HepG2 (cell line): Measurements from ENCODE around the gene STK11. TPM values are rescaled to one million over a fixed set of nuclear protein-coding genes. Genes with fewer than 3 reads are reported as not detected.

ENCODE experiments used
- CEBPB ChIP-seq: IDR thresholded peaks from 2 replicates; pipeline ENCODE4 v1.6.1; 2011; ENCODE audit warnings: low read depth, low read length, improper control_type of control experiment, borderline replicate concordance
- HOXA5 ChIP-seq: sonication (generic); formaldehyde crosslinking; IDR thresholded peaks from 2 replicates; pipeline ENCODE4 v1.4.0; 2020; ENCODE audit warnings: missing genetic modification reagents
- MTERF4 ChIP-seq: sonication (generic); formaldehyde crosslinking; IDR thresholded peaks from 2 replicates; pipeline ENCODE4 v1.8.0; 2023; ENCODE audit warnings: mild to moderate bottlenecking, missing genetic modification reagents
- TBP ChIP-seq: sonication (generic); formaldehyde crosslinking; IDR thresholded peaks from 2 replicates; pipeline ENCODE4 v1.5.0; 2020; ENCODE audit warnings: missing genetic modification reagents
- ZFX ChIP-seq: sonication (generic); formaldehyde crosslinking; IDR thresholded peaks from 2 replicates; pipeline ENCODE4 v1.4.0; 2020; ENCODE audit warnings: mild to moderate bottlenecking, low read depth, missing genetic modification reagents, moderate library complexity
- ZNF160 ChIP-seq: sonication (generic); formaldehyde crosslinking; IDR thresholded peaks from 2 replicates; pipeline ENCODE4 v1.8.0; 2022; ENCODE audit warnings: mild to moderate bottlenecking, inconsistent platforms, missing genetic modification reagents
- ZNF589 ChIP-seq: sonication (generic); formaldehyde crosslinking; conservative IDR thresholded peaks from 2 replicates; pipeline ENCODE4 v1.8.0; 2022; ENCODE audit warnings: mild to moderate bottlenecking, moderate library complexity, missing genetic modification reagents
- ZNF607 ChIP-seq: sonication (generic); formaldehyde crosslinking; IDR thresholded peaks from 2 replicates; pipeline ENCODE4 v1.5.1; 2020; ENCODE audit warnings: missing genetic modification reagents, mild to moderate bottlenecking, borderline replicate concordance
- ZNF768 ChIP-seq: sonication (generic); formaldehyde crosslinking; IDR thresholded peaks from 2 replicates; pipeline ENCODE4 v1.4.0; 2020; ENCODE audit warnings: missing genetic modification reagents
- ZNF792 ChIP-seq: IDR thresholded peaks from 2 replicates; pipeline ENCODE4 v1.6.1; 2016
- polyA plus RNA-seq, 8 experiments: library from polyadenylated mRNA; depleted of rRNA in 3 of 8; stranded (reverse) in 7 of 8; unstranded in 1 of 8; fragments of >200 nt; fragmentation: Illumina TruSeq in 4 of 8; extraction: Trizol in 4 of 8; gene quantifications; 2 replicates each; pipeline versions ENCODE4 v1.2.1 to v1.2.3, GENCODE V29; 2011 to 2016; ENCODE audit warnings: low read depth in 4 of 8, missing spikeins in 1 of 8, mixed read lengths in 1 of 8; ENCODE audit not compliant: insufficient read depth in 1 of 8
- total RNA-seq, 5 experiments: library from RNA; depleted of rRNA; stranded (reverse); fragments of >200 nt; fragmentation: Illumina TruSeq; extraction: Trizol; gene quantifications; 2 replicates each; pipeline ENCODE4 v1.2.3, GENCODE V29; 2016; ENCODE audit warnings: low read depth in 1 of 5
- TF ChIP-seq, protein P1 (sequence below): sonication (generic); formaldehyde crosslinking; IDR thresholded peaks from 2 replicates; pipeline ENCODE4 v1.5.0; 2020; ENCODE audit warnings: mild to moderate bottlenecking, missing genetic modification reagents, borderline replicate concordance
- TF ChIP-seq, protein P2 (sequence below): sonication (generic); formaldehyde crosslinking; IDR thresholded peaks from 2 replicates; pipeline ENCODE4 v1.9.0; 2021; ENCODE audit warnings: missing genetic modification reagents, borderline replicate concordance
- TF ChIP-seq, protein P3 (sequence below): sonication (generic); formaldehyde crosslinking; IDR thresholded peaks from 2 replicates; pipeline ENCODE4 v1.5.0; 2020; ENCODE audit warnings: mild to moderate bottlenecking, missing genetic modification reagents, moderate library complexity
- TF ChIP-seq, protein P4 (sequence below): sonication (generic); formaldehyde crosslinking; IDR thresholded peaks from 2 replicates; pipeline ENCODE4 v1.5.1; 2020; ENCODE audit warnings: mild to moderate bottlenecking, missing genetic modification reagents, moderate library complexity

STK11 gene
- total and polyA plus RNA-seq, 2 of the 13 experiments (the other 11 are each of a cell fraction or from before 2014, with no cell fraction given), result 27.5 to 43.6 TPM

GRCh38 chr19:1232652-1233072, 27.1 kb downstream of the STK11 start (continued):
- TF ChIP-seq, protein P1, sequence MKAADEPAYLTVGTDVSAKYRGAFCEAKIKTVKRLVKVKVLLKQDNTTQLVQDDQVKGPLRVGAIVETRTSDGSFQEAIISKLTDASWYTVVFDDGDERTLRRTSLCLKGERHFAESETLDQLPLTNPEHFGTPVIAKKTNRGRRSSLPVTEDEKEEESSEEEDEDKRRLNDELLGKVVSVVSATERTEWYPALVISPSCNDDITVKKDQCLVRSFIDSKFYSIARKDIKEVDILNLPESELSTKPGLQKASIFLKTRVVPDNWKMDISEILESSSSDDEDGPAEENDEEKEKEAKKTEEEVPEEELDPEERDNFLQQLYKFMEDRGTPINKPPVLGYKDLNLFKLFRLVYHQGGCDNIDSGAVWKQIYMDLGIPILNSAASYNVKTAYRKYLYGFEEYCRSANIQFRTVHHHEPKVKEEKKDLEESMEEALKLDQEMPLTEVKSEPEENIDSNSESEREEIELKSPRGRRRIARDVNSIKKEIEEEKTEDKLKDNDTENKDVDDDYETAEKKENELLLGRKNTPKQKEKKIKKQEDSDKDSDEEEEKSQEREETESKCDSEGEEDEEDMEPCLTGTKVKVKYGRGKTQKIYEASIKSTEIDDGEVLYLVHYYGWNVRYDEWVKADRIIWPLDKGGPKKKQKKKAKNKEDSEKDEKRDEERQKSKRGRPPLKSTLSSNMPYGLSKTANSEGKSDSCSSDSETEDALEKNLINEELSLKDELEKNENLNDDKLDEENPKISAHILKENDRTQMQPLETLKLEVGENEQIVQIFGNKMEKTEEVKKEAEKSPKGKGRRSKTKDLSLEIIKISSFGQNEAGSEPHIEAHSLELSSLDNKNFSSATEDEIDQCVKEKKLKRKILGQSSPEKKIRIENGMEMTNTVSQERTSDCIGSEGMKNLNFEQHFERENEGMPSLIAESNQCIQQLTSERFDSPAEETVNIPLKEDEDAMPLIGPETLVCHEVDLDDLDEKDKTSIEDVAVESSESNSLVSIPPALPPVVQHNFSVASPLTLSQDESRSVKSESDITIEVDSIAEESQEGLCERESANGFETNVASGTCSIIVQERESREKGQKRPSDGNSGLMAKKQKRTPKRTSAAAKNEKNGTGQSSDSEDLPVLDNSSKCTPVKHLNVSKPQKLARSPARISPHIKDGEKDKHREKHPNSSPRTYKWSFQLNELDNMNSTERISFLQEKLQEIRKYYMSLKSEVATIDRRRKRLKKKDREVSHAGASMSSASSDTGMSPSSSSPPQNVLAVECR (CRISPR knock-in tag), result peak; percentile 55; the same call in 1 of the 2 replicates
- TF ChIP-seq TBP (no peak), MTERF4 (CRISPR knock-in tag) (no peak), ZNF768 (CRISPR knock-in tag) (peak; percentile 100), ZNF589 (CRISPR knock-in tag) (0 out of 2 replicates have a peak, but pooled peaks have one; percentile 26), ZNF160 (no peak), HOXA5 (no peak), ZNF792 (no peak), CEBPB (no peak), ZFX (CRISPR knock-in tag) (peak; percentile 23; the same call in 1 of the 2 replicates), ZNF607 (CRISPR knock-in tag) (no peak)
- TF ChIP-seq, protein P2, sequence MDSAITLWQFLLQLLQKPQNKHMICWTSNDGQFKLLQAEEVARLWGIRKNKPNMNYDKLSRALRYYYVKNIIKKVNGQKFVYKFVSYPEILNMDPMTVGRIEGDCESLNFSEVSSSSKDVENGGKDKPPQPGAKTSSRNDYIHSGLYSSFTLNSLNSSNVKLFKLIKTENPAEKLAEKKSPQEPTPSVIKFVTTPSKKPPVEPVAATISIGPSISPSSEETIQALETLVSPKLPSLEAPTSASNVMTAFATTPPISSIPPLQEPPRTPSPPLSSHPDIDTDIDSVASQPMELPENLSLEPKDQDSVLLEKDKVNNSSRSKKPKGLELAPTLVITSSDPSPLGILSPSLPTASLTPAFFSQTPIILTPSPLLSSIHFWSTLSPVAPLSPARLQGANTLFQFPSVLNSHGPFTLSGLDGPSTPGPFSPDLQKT (CRISPR knock-in tag), result no peak
- TF ChIP-seq, protein P3, sequence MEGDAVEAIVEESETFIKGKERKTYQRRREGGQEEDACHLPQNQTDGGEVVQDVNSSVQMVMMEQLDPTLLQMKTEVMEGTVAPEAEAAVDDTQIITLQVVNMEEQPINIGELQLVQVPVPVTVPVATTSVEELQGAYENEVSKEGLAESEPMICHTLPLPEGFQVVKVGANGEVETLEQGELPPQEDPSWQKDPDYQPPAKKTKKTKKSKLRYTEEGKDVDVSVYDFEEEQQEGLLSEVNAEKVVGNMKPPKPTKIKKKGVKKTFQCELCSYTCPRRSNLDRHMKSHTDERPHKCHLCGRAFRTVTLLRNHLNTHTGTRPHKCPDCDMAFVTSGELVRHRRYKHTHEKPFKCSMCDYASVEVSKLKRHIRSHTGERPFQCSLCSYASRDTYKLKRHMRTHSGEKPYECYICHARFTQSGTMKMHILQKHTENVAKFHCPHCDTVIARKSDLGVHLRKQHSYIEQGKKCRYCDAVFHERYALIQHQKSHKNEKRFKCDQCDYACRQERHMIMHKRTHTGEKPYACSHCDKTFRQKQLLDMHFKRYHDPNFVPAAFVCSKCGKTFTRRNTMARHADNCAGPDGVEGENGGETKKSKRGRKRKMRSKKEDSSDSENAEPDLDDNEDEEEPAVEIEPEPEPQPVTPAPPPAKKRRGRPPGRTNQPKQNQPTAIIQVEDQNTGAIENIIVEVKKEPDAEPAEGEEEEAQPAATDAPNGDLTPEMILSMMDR (CRISPR knock-in tag), result 0 out of 2 replicates have a peak, but pooled peaks have one; percentile 17
- TF ChIP-seq, protein P4, sequence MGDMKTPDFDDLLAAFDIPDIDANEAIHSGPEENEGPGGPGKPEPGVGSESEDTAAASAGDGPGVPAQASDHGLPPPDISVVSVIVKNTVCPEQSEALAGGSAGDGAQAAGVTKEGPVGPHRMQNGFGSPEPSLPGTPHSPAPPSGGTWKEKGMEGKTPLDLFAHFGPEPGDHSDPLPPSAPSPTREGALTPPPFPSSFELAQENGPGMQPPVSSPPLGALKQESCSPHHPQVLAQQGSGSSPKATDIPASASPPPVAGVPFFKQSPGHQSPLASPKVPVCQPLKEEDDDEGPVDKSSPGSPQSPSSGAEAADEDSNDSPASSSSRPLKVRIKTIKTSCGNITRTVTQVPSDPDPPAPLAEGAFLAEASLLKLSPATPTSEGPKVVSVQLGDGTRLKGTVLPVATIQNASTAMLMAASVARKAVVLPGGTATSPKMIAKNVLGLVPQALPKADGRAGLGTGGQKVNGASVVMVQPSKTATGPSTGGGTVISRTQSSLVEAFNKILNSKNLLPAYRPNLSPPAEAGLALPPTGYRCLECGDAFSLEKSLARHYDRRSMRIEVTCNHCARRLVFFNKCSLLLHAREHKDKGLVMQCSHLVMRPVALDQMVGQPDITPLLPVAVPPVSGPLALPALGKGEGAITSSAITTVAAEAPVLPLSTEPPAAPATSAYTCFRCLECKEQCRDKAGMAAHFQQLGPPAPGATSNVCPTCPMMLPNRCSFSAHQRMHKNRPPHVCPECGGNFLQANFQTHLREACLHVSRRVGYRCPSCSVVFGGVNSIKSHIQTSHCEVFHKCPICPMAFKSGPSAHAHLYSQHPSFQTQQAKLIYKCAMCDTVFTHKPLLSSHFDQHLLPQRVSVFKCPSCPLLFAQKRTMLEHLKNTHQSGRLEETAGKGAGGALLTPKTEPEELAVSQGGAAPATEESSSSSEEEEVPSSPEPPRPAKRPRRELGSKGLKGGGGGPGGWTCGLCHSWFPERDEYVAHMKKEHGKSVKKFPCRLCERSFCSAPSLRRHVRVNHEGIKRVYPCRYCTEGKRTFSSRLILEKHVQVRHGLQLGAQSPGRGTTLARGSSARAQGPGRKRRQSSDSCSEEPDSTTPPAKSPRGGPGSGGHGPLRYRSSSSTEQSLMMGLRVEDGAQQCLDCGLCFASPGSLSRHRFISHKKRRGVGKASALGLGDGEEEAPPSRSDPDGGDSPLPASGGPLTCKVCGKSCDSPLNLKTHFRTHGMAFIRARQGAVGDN (CRISPR knock-in tag), result peak; percentile 80
